ENCODE measurements around the gene RAG1. TPM values are rescaled to one million over a fixed set of nuclear protein-coding genes. Genes with fewer than 3 reads are reported as not detected.

The RAG1 gene
- total RNA-seq, 2 experiments from 2014 or later, result not detected

- Histone ChIP-seq H3K36me3 (ENCODE audit: insufficient read depth, low read length) (no peaks in the 10 kb centered on the region), H3K27ac (ENCODE audit: low read depth, low read length, poor library complexity, severe bottlenecking) (no peak overlapping the region), H3K4me1 (ENCODE audit: insufficient read depth, low read length, poor library complexity, severe bottlenecking) (no peaks in the 10 kb centered on the region), H2AFZ (ENCODE audit: low read length) (no peak overlapping the region; the same call in 1 of the 2 replicates), H3K9me3 (ENCODE audit: low read length) (no peaks in the 10 kb centered on the region), H4K20me1 (ENCODE audit: insufficient read depth, low read length) (no peaks in the 10 kb centered on the region), H3K4me2 (ENCODE audit: low read length) (peak overlapping the region; percentile 23; the same call in 1 of the 2 replicates), H3K9me2 (ENCODE audit: insufficient read depth, low read length) (no peaks in the 10 kb centered on the region), H3K4me3 (ENCODE audit: low read depth, low read length, poor library complexity, severe bottlenecking) (no peak overlapping the region), H3K79me2 (ENCODE audit: insufficient read depth, low read depth, low read length) (no peaks in the 10 kb centered on the region)
- TF ChIP-seq EZH2phosphoT487 (IDR thresholded peaks at IDR 0.05; ENCODE audit: borderline replicate concordance, low read depth, low read length) (no peak), CTCF (conservative IDR thresholded peaks at IDR 0.05; ENCODE audit: low read length) (peak; percentile 79)
- BruUV-seq (replicated peaks), result no TSS peak
- ChIA-PET CTCF (ENCODE audit: unreplicated experiment) (interaction anchor here (1.0 kb wide), 1 partner anchor 187 kb away, joined by 3 read pairs; no protein-coding TSS in a partner anchor), POLR2A (interaction anchor here (0.7 kb wide), 1 partner anchor 905 kb away, joined by 3 read pairs; no protein-coding TSS in a partner anchor)
- intact Hi-C loops (cut with micrococcal nuclease; ENCODE audit: unreplicated experiment), result loop anchor here (1.0 to 5.0 kb wide), 2 partner anchors 108 to 183 kb away; no protein-coding TSS in a partner anchor
- peak; percentile 50 for DNase-seq (ENCODE audit: low spot score)
Observed at GRCh38 chr11:36564376-36565030, 3.3 kb upstream of the RAG1 start.

- H3K4me3 ChIP-seq (ENCODE audit: low read depth, low read length, poor library complexity, severe bottlenecking), result no peak overlapping the region
- H3K9me2 ChIP-seq (ENCODE audit: insufficient read depth, low read length), result no peaks in the 10 kb centered on the region
- ChIA-PET CTCF (ENCODE audit: unreplicated experiment) (no interaction called here), POLR2A (no interaction called here)
- H3K27ac ChIP-seq (ENCODE audit: low read depth, low read length, poor library complexity, severe bottlenecking), result no peak overlapping the region
- no peaks in the 10 kb centered on the region for H3K79me2 ChIP-seq (ENCODE audit: insufficient read depth, low read depth, low read length)
- no peaks in the 10 kb centered on the region for H3K4me1 ChIP-seq (ENCODE audit: insufficient read depth, low read length, poor library complexity, severe bottlenecking)
- no peak overlapping the region; the same call in 1 of the 2 replicates for H2AFZ ChIP-seq (ENCODE audit: low read length)
- BruUV-seq (replicated peaks), result no TSS peak
- intact Hi-C loops (cut with micrococcal nuclease; ENCODE audit: unreplicated experiment), result loop anchor here (5.0 kb wide), 1 partner anchor 107 kb away; no protein-coding TSS in a partner anchor
- no peaks in the 10 kb centered on the region for H3K9me3 ChIP-seq (ENCODE audit: low read length)
- no peak for DNase-seq (ENCODE audit: low spot score)
- TF ChIP-seq CTCF (conservative IDR thresholded peaks at IDR 0.05; ENCODE audit: low read length), result no peak
- TF ChIP-seq EZH2phosphoT487 (IDR thresholded peaks at IDR 0.05; ENCODE audit: borderline replicate concordance, low read depth, low read length), result no peak
- H3K4me2 ChIP-seq (ENCODE audit: low read length), result no peak overlapping the region
- no peaks in the 10 kb centered on the region for H4K20me1 ChIP-seq (ENCODE audit: insufficient read depth, low read length)
- H3K36me3 ChIP-seq (ENCODE audit: insufficient read depth, low read length), result no peaks in the 10 kb centered on the region
Observed at GRCh38 chr11:36565031-36565610, 2.7 kb upstream of the RAG1 start.

Measured in OCI-LY7 (cell line).